Raji (cell line): ENCODE results near the gene LIX1.
A peak's percentile ranks its signal among the peaks of the same experiment; 100 is the strongest.

Experiments
- POLR2A ChIP-seq: IDR thresholded peaks from 2 replicates; pipeline ENCODE4 v1.6.1; 2011; ENCODE audit warnings: low read depth, low read length, control low read depth; ENCODE audit not compliant: insufficient read depth

Gene LIX1

DNA sequence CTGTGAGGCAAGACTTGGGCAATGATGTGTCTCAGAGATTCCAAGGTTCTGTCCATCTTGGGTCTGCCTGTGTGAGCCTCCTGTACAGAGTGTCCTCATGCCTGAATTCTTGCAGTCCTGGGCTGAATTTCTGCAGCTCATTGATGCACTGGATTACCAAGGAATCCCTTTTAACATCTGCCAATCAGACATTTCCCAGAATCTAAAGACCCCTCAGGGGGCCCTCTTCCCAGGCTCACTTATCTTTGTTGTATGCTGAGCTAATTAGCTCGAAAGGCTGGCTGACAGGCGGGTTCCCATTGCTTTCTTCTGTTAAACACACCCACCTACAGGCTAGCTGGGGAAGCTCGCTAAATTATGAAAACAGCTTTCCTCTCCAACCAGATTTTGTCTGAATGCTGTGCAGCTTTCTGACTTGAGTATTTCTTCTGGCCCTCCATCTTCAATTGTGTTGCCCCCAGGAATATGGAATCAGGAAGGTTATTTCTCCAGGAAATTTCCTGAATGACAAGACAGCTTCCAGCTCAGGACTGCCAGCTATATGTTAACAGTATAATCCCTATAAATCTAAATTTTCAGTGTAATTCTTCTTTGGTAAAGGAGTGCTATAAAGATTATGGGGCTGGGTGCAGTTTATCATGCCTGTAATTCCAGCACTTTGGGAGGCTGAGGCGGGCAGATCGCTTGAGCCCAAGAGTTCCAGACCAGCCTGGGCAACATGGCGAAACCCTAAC is at the start of gene LIX1:
Gene LIX1 (minus strand): TSS at position 91 of the 734 bp plus-strand sequence. CDS start 35 bp downstream, at position 56.
- no peak for TF ChIP-seq POLR2A

DNA sequence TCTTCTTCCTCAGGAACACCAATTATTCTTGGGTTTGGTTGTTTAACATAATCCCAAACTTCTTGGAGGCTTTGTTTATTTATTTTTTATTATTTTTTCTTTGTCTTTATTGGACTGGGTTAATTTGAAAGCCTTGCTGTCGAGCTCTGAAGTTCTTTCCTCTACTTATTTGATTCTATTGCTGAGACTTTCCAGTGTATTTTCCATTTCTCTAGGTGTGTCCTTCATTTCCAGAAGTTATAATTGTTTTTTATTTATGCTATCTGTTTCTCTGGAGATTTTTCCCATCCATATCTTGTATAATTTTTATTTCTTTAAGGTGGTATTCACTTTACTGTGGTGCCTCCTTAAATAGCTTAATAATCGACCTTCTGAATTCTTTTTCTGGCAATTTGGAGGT is 49.5 kb upstream of the LIX1 start:
- TF ChIP-seq POLR2A, result no peak

DNA sequence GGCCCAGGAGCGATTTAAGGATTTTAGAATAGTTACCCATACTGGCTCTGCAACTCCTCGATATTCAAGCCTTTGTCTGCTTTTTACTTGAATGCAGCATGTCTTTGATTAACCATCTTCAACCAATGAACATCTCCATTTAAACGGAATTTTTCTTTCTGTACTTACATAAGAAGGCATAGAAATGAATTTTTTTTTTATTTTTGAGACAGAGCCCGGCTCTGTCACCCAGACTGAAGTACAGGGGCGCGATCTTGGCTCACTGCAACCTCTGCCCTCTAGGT is 41.5 kb upstream of the LIX1 start:
- TF ChIP-seq POLR2A, result no peak

DNA sequence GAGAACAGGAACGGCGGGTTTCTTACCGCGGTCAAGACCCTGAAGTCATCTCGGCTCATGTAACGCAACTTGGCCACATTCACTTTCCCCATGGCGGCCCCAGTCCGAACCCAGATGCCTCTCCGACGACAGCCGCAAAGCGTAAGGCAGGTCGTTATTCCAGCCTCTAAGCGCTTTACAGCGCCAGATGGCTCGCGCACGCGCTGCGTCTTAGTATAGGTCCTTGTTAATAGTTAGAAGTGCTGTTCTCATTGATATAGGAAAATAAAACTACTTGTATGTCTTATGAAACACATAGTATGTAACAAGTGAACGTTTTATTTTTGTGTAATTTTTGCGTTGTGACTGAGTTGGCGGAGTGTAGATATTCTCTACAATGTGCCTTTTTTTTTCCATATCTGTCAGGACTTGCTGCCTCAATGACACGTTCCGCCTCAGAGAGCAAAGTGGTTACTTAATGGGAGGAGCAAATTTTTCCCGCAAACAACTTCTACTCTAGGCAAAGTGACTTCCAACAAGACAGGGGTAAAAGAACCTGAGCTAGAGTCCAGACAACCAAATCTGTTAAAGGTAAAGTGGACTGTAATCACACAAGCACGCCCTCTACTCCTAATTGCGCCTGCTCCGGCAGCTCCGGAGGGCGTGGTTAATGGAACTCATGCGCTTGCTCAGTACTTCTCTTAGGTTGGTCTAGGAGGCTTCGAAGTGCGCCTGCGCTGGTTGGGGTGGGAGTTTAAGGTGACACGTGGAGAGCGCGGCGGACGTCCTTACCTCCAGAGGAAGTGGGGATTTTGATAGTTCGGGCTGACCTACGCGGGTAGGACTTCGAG is 40.9 kb upstream of the LIX1 start, which contains the start of gene RIOK2:
Gene RIOK2 (minus strand): TSS at position 148 of the 830 bp plus-strand sequence. CDS start 56 bp downstream, at position 92.
- TF ChIP-seq POLR2A, result peak; percentile 91

DNA sequence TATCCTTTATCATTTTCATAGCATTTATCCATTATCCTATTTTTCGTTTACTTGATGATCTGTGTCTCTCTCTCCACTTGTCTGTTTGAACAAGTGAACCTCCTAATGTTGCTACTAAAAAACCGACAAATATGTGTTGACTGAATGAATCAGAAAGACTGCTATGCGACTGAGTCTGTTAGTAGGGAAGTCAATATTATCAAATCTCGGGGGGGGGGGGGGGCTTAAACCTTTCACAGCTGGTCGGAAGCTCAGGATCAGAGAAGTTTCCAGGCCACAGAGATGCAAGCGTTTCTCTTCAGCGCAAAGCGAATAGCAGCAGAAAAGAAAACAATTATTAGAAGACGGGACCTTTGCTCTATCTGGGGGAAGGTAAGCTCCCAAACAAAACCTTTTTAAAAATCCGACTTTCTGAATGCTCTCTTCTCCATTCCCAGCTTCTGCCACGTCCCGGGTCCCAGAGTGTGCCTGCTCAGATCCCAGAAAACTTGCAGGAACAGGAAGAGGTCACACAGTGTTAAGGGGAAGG is 40.2 kb upstream of the LIX1 start:
- no peak for TF ChIP-seq POLR2A

DNA sequence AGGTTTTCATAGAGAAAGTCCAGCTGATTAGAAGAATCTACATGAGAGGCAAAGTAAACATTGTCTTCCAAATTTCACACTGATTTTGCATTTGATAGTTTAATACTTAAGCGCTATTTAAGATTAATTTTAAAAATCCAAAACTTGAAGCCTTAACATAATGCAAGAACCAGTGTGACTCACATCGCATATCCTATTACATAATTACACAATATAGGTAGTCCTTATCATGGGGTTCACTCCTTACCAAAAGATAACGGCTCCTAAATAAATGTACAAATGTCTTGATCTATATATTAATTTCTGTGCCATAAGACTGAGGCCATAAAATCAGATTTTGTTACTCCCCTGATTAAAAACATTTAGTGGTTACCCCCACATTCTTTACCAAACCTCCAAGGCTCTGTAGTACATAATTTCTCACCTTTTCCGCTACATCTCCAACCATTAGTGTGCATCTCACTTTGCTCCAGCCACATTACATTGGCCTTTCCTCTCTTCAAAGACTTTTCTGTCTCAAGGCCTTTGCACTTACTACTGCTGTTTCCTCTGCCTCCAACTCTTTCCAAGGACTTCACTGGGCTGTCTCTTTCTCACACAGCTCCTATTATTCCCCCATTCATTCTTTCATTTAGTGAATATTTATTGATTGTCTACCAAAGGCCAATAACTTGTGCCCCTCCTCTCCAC is 39.6 kb upstream of the LIX1 start:
- TF ChIP-seq POLR2A, result no peak

DNA sequence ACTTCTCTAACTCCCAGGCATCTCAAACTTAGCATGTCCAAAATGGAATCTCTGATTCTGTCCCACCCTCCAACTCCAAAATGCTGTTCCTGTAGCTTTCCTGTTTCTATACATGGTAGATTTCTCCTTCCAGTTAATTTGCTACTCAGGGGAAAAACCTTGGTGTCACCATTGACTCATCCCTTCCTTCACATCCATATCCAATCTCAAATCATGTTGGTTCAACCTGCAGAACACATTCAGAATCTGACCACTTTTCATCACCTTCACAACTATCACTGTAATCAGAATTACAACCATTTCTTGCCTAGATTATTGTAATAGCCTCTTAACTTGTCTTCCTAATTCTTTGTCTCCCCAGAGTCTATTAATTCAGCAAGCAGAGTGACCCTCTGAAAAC is 29.8 kb upstream of the LIX1 start:
- TF ChIP-seq POLR2A, result no peak

DNA sequence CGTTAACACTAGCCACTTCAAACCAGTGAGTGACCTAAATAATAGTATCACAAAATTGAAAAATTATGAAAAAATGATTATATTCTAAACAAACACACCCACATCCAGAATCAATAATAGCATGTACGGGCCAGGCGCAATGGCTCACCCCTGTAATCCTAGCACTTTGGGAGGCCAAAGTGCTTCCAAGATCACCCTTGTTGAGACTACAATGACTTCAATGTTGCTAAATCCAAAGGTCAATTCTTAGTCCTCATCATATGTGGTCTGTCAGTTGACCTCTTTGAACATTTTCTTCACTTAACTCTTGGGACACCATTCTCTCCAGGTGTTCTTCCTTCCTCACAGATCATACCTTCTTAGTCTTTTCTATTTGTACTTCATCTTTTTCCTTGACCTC is 29.3 kb upstream of the LIX1 start:
- TF ChIP-seq POLR2A, result no peak

DNA sequence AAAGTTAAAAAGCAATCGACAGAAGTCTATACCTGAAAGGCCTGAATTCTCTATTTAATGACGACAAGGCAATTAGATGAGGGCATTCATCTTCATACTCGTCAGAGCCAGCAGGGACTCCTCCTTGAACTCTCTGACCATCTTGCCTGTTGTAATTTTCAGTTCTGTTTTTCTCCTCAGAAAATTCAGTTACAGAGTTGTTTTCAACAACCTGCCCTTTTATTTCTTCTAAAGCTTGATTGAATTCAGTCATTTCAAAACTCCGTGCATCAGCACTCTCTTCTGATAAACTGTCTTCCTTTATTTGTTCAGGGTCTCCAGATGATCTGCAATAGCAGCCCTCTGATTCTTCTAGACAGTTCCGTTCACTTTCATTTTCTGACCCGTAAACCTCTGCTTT is 25.0 kb upstream of the LIX1 start:
- TF ChIP-seq POLR2A, result no peak

DNA sequence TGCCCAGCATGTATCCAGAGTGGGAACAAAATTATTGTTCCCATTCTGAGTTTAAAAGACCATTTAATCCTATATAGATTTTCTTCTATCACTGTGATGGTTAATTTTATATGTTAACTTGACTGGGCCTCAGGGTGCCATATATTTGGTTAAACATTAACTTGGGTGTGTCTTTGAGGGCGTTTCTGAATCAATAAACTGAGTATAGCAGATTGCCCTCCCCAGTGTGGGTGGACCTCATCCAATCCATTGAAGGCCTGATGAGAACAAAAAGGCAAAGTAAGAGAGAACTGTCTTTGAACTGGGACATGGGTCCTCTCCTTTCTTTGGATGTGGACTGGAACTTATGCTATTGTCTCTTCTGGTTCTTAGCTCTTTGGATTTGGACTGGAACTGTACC is 23.3 kb upstream of the LIX1 start:
- no peak for TF ChIP-seq POLR2A

DNA sequence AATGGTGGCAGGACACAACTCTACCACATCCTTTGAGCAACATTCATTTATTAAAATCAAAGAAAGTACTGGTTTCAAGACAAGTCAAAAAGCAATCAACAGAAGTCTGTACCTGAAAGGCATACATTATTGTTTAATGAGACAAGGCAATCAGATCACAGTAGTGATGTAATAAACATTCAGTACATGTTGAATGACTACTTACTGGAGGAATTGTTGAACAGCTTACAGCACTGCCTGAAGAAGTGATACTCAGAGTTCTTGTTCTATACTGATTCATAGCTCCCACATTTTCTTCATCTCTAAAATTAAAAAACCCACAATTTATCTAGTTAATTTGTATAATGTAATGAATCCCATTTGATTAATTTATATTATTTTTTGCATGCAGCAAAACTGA is 22.4 kb upstream of the LIX1 start:
- TF ChIP-seq POLR2A, result no peak

DNA sequence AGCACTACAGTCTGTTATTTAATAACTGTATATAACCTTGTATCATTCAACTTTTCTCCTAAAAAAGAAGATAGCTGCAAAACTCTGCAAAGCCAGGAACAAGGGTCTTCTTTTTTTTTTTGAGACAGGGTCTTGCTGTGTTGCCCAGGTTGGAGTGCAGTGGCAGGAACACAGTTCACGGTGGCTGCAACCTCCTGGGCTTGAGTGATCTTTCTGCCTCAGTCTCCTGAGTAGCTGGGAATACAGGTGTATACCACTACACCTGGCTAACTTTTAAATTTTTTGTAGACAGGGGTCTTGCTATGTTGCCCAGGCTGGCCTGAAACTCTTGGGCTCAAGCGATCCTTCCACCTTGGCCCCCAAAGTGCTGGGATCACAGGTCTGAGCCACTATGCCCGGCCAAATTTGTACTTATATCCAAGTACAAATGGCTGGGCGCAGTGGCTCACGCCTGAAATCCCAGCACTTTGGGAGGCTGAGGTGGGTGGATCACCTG is 21.4 kb upstream of the LIX1 start:
- TF ChIP-seq POLR2A, result no peak

DNA sequence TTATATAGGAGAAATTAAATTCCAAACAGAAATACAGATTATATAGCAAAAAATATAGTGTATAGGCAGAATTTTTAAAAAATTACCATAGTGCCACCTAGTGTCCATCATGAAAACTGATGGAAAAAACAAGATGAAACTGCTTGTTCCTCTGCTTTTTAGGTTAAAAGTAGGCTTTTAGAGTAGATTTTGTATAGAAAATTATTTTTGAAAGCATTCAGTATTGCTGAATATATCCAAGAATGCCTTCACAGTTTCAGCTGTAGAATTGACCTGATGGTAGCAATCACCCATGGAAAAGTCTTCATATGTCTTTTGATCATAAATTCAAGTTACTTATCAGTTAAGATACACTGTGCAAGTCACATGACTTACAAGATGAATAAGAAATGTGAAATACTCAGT is 21.0 kb upstream of the LIX1 start:
- TF ChIP-seq POLR2A, result no peak

DNA sequence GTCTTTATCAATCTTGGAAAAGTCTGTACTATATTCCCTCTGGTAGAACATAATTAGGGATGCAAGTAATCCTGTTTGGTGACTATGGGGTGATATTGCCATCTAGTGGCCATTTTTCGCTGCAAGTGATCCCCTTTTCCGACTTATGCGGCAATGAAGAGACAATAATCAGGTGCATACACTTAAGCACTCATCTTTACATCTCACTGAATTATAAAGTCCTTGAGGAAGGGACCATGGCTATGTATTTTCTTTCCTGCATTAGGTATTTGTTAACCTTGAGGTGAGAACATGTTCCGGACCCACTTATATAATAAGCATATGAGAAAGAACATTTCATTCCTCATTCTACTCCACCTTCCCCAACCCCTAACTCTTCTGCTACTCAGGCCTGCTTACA is 19.6 kb upstream of the LIX1 start:
- no peak for TF ChIP-seq POLR2A

DNA sequence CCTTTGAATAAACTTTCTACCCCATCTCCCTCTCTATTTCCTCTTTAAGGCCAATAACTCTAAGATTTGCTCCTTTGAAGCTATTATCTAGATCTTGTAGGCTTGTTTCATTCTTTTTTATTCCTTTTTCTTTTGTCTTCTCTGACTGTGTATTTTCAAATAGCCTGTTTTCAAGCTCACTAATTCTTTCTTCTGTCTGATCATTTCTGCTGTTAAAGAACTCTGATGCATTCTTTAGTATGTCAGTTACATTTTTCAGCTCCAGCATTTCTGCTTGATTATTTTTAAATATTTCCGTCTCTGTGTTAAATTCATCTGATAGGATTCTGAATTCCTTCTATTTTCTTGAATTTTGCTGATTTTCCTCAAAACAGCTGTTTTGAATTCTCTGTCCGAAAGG is 15.3 kb upstream of the LIX1 start:
- TF ChIP-seq POLR2A, result no peak
